MCF 10A (cell line): ENCODE data around the gene DGKD. TPM values are rescaled to one million over a fixed set of nuclear protein-coding genes. Genes with fewer than 3 reads are reported as not detected.

Experiments used
- BruUV-seq: library from RNA; stranded (reverse); fragments of 400-500 nt; replicated peaks from 2 replicates; lab custom pipeline; 2021; lab: Mats Ljungman, UMichigan
- CTCF ChIA-PET: fragments of 300-600 bp; sonication (Branson Sonifier 250); formaldehyde crosslinking; extraction: SDS; loops from one replicate; lab custom pipeline; 2021; ENCODE audit warnings: antibody characterized with exemption, inconsistent platforms; lab: Yijun Ruan, JAX
- POLR2A ChIA-PET: fragments of 300-600, 350-650 bp; sonication (Branson Sonifier 250); formaldehyde crosslinking; extraction: SDS; loops from one replicate; lab custom pipeline; 2020; ENCODE audit warnings: antibody characterized with exemption, inconsistent platforms; lab: Yijun Ruan, JAX
- DNase-seq: peaks from one replicate; pipeline ENCODE4 v3.0.0-alpha.2; 2018; ENCODE audit not compliant: unreplicated experiment
- H3K27ac Mint-ChIP-seq: one replicate; pipeline ENCODE4 v1.8.0; 2022; ENCODE audit warnings: mild to moderate bottlenecking, low read depth, mixed read lengths; ENCODE audit not compliant: unreplicated experiment
- H3K27me3 Mint-ChIP-seq: one replicate; pipeline ENCODE4 v1.8.0; 2022; ENCODE audit warnings: mixed read lengths; ENCODE audit not compliant: insufficient read depth, unreplicated experiment
- H3K36me3 Mint-ChIP-seq: one replicate; pipeline ENCODE4 v1.8.0; 2022; ENCODE audit warnings: mild to moderate bottlenecking, moderate library complexity, mixed read lengths; ENCODE audit not compliant: insufficient read depth, unreplicated experiment
- H3K4me1 Mint-ChIP-seq: one replicate; pipeline ENCODE4 v1.8.0; 2022; ENCODE audit warnings: mixed read lengths; ENCODE audit not compliant: insufficient read depth, unreplicated experiment
- H3K4me3 Mint-ChIP-seq: one replicate; pipeline ENCODE4 v1.8.0; 2022; ENCODE audit warnings: mild to moderate bottlenecking, moderate library complexity, mixed read lengths; ENCODE audit not compliant: unreplicated experiment
- H3K9me3 Mint-ChIP-seq: one replicate; pipeline ENCODE4 v1.8.0; 2022; ENCODE audit warnings: mixed read lengths; ENCODE audit not compliant: unreplicated experiment
- intact Hi-C: fragments of 100-400 bp; cut with micrococcal nuclease; formaldehyde crosslinking; loops from 2 replicates; pipeline ENCODE4 v1.14.1; 2022
- total RNA-seq: library from RNA; stranded (reverse); gene quantifications from 2 replicates; pipeline ENCODE4 v1.2.3, GENCODE V29; 2022
- TF ChIP-seq, protein P1 (sequence below): fragments of 200-600 bp; IDR thresholded peaks from one replicate; pipeline ENCODE4 v1.8.0; 2022; ENCODE audit warnings: antibody characterized with exemption, mild to moderate bottlenecking; ENCODE audit not compliant: unreplicated experiment

DGKD gene
- total RNA-seq, 1 experiment from 2014 or later = 59.1 TPM

DNA sequence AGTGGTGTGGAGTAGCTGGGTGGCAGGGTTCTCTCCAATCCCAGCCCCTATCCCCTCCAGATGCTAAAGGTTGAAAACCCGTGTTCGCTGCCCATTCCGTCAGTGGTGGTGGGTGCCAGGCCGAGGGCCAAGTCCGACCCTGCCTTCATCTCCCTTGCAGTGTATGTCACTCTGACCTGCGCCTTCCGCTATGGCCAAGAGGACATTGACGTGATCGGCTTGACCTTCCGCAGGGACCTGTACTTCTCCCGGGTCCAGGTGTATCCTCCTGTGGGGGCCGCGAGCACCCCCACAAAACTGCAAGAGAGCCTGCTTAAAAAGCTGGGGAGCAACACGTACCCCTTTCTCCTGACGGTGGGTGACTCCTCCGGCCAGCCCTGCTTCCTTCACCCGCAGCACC, 33.8 kb upstream of the DGKD start:
- Mint-ChIP-seq H3K9me3 (no peaks in the 10 kb centered on the region), H3K4me3 (no peak overlapping the region), H3K36me3 (no peaks in the 10 kb centered on the region), H3K27ac (no peak overlapping the region), H3K4me1 (no peaks in the 10 kb centered on the region), H3K27me3 (peaks cover 36% of the 10 kb centered on the region)
- DNase-seq = no peak
- TF ChIP-seq, protein P1, sequence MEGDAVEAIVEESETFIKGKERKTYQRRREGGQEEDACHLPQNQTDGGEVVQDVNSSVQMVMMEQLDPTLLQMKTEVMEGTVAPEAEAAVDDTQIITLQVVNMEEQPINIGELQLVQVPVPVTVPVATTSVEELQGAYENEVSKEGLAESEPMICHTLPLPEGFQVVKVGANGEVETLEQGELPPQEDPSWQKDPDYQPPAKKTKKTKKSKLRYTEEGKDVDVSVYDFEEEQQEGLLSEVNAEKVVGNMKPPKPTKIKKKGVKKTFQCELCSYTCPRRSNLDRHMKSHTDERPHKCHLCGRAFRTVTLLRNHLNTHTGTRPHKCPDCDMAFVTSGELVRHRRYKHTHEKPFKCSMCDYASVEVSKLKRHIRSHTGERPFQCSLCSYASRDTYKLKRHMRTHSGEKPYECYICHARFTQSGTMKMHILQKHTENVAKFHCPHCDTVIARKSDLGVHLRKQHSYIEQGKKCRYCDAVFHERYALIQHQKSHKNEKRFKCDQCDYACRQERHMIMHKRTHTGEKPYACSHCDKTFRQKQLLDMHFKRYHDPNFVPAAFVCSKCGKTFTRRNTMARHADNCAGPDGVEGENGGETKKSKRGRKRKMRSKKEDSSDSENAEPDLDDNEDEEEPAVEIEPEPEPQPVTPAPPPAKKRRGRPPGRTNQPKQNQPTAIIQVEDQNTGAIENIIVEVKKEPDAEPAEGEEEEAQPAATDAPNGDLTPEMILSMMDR = no peak
- ChIA-PET POLR2A (no interaction called here), CTCF (interaction anchor here (0.6 kb wide), 1 partner anchor 748 kb away, joined by 5 read pairs; no protein-coding TSS in a partner anchor)
- no TSS peak for BruUV-seq
- intact Hi-C loops = no loop called here

DNA sequence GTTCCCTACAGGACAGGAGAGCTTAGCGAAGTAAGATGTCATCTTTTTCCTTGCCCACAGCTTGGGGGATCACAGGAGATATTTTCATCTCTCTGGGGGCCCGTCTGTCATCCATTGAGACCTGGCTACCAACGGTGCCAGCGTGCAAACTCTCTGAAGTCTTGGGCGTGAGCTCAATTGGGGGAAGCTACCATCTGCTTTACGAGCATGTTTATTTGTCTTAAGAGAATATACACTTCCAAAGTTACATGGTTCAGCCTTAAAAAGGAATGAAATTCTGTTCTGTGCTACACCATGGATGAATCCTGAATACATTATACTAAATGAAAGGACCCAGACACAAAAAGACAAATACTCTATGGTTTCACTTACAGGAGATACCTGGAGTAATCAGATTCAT, 33.1 kb upstream of the DGKD start:
- Mint-ChIP-seq H3K4me1 (no peaks in the 10 kb centered on the region), H3K9me3 (no peaks in the 10 kb centered on the region), H3K27ac (no peak overlapping the region), H3K27me3 (peaks cover 36% of the 10 kb centered on the region), H3K4me3 (no peak overlapping the region), H3K36me3 (no peaks in the 10 kb centered on the region)
- no TSS peak for BruUV-seq
- intact Hi-C loops = no loop called here
- TF ChIP-seq, protein P1 = no peak
- ChIA-PET CTCF (interaction anchor here (0.7 kb wide), 1 partner anchor 726 kb away, joined by 3 read pairs; no protein-coding TSS in a partner anchor), POLR2A (interaction anchor here (0.7 to 1.0 kb wide), 2 partner anchors 10 to 167 kb away, joined by 3 read pairs; no protein-coding TSS in a partner anchor)
- DNase-seq = no peak

DNA sequence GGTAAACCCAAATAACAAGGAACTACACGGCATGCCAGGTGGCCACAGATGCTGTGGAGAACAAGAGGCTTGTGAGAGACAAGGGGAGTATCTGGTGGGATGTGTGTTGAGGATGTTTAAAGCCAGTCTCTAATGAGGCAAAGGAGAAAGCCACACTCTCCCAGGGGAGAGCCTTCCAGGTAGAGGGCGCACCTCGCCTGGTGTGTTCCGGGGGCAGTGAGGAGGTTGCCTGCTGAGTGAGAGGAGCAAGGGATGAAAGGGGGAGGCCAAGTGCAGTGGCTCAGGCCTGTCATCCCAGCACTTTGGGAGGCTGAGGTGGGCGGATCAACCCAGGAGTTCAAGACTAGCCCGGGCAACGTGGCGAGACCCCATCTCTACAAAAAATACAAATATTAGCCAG, 30.4 kb upstream of the DGKD start:
- H3K4me3 Mint-ChIP-seq = no peak overlapping the region
- H3K27me3 Mint-ChIP-seq = peaks cover 30% of the 10 kb centered on the region
- DNase-seq = no peak
- intact Hi-C loops = no loop called here
- H3K36me3 Mint-ChIP-seq = no peaks in the 10 kb centered on the region
- ChIA-PET POLR2A (interaction anchor here (0.5 kb wide), 1 partner anchor 69 kb away, joined by 3 read pairs; no protein-coding TSS in a partner anchor), CTCF (no interaction called here)
- no peaks in the 10 kb centered on the region for H3K4me1 Mint-ChIP-seq
- BruUV-seq = no TSS peak
- H3K9me3 Mint-ChIP-seq = no peaks in the 10 kb centered on the region
- no peak overlapping the region for H3K27ac Mint-ChIP-seq
- TF ChIP-seq, protein P1 = no peak

DNA sequence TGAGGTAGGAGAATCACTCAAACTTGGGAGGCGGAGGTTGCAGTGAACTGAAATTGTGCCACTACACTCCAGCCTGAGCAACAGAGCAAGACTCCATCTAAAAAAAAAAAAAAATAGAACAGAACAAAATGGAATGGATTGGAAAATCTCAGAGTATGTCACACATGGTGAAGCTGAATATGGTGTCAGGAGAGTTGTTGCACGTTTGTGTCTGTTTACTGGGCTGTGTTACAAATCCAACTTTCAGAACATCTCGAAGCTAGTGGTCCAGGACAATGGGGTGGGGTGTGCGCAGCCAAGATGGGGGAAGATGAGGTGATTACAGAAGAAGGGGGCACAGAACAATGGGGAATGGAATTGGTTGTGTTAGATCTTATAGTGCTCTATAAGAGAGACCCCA, 29.0 kb upstream of the DGKD start:
- H3K4me3 Mint-ChIP-seq = no peak overlapping the region

More for the DNA sequence above, 29.0 kb upstream of the DGKD start:
- TF ChIP-seq, protein P1 = no peak
- Mint-ChIP-seq H3K9me3 (no peaks in the 10 kb centered on the region), H3K27me3 (peaks cover 16% of the 10 kb centered on the region), H3K36me3 (no peaks in the 10 kb centered on the region), H3K27ac (no peak overlapping the region), H3K4me1 (no peaks in the 10 kb centered on the region)
- ChIA-PET POLR2A (interaction anchor here (0.7 kb wide), 1 partner anchor 494 kb away, joined by 4 read pairs; no protein-coding TSS in a partner anchor), CTCF (interaction anchor here (0.6 kb wide), 1 partner anchor 12 kb away, joined by 3 read pairs; no protein-coding TSS in a partner anchor)
- DNase-seq = no peak
- intact Hi-C loops = no loop called here
- BruUV-seq = no TSS peak
